Gastroesophageal sphincter (tissue), 4 donors: ENCODE measurements around the gene GABBR2. TPM values are rescaled to one million over a fixed set of nuclear protein-coding genes. Genes with fewer than 3 reads are reported as not detected.

Experiments used
- ATAC-seq: fragments of 150-250 bp; one replicate; pipeline ENCODE4 v1.9.1; 2016; ENCODE audit warnings: mild to moderate bottlenecking, moderate library complexity
- H3K27ac ChIP-seq, 4 donors: fragments of 200-600 bp; sonication (generic) in 3 of 4; 1 replicate in 3 of 4; 2 replicates in 1 of 4; pipeline ENCODE4 v1.5.1; 2016 to 2019
- H3K27me3 ChIP-seq: fragments of 200-600 bp; sonication (generic); one replicate; pipeline ENCODE4 v1.5.1; 2019
- H3K36me3 ChIP-seq, 2 donors: fragments of 200-600 bp; sonication (generic); one replicate each; pipeline ENCODE4 v1.5.1; 2019; ENCODE audit warnings: control low read depth in 1 of 2
- H3K4me1 ChIP-seq, 3 donors: fragments of 200-600 bp; sonication (generic); 1 replicate in 2 of 3; 2 replicates in 1 of 3; pipeline ENCODE4 v1.5.1; 2016 to 2019; ENCODE audit warnings: control low read depth in 2 of 3
- H3K4me3 ChIP-seq, 2 donors: fragments of 200-600 bp; sonication (generic); one replicate each; pipeline ENCODE4 v1.5.1; 2019; ENCODE audit warnings: mild to moderate bottlenecking in 1 of 2, moderate library complexity in 1 of 2
- H3K9me3 ChIP-seq, 3 donors: fragments of 200-600 bp; sonication (generic); one replicate each; pipeline ENCODE4 v1.5.1; 2017 to 2019; ENCODE audit warnings: control low read depth in 2 of 3
- EP300 ChIP-seq: sonication (generic); formaldehyde crosslinking; IDR thresholded peaks from one replicate; pipeline ENCODE4 v1.6.1; 2017; ENCODE audit warnings: antibody characterized with exemption, mild to moderate bottlenecking
- POLR2A ChIP-seq, 2 donors: fragments of 450-650 bp; IDR thresholded peaks; one replicate each; pipeline ENCODE4 v1.6.1; 2017; ENCODE audit warnings: antibody characterized with exemption in 2 of 2, mild to moderate bottlenecking in 2 of 2, moderate library complexity in 1 of 2
- POLR2AphosphoS5 ChIP-seq: sonication (generic); formaldehyde crosslinking; IDR thresholded peaks from one replicate; pipeline ENCODE4 v1.6.1; 2017; ENCODE audit warnings: antibody characterized with exemption
- whole genome bisulfite sequencing, 2 donors: methylation state at CpG; one replicate each; pipeline ENCODE4 v1.1.5; 2018; ENCODE audit warnings: low coverage in 1 of 2; 5-methylcytosine and 5-hydroxymethylcytosine counted together
- total RNA-seq, 4 donors: library from RNA; depleted of rRNA; stranded (reverse); fragments of >200 nt; gene quantifications; one replicate each; pipeline ENCODE4 v1.1.0, GENCODE V29; 2016
- TF ChIP-seq, protein P1 (sequence below), 4 experiments: fragments of 200-600 bp in 2 of 4; fragments of 450-650 bp in 2 of 4; sonication (generic) in 1 of 4; IDR thresholded peaks; one replicate each; pipeline ENCODE4 v1.5.1; 2017 to 2019; ENCODE audit warnings: antibody characterized with exemption in 4 of 4, mild to moderate bottlenecking in 2 of 4, moderate library complexity in 2 of 4

Gene GABBR2
- total RNA-seq, 4 donors from 2014 or later, result 0.04 to 0.25 TPM; not detected in 2

DNA sequence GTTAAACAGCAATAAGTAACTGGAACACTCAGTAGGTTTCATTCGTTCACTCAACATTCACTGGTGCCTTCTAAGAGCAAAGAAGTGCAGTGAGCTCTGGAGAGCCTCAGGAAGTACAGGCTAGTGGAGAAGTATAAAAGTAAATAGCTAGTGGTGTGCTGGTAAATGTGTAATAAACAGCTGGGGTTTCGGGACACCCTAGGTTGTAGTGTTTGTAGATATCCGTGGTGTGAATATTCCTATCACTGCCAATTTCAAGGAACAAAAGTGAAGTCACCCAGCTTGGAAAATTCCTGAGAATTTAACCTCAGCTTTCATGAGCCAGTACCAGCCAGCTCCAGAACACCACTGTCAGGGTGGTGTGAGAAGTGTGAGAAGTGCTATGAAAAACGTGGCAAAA, 75.9 kb downstream of the GABBR2 start:
- no peak for ATAC-seq
- H3K27me3 ChIP-seq, result peaks cover 8% of the 10 kb centered on the region

DNA sequence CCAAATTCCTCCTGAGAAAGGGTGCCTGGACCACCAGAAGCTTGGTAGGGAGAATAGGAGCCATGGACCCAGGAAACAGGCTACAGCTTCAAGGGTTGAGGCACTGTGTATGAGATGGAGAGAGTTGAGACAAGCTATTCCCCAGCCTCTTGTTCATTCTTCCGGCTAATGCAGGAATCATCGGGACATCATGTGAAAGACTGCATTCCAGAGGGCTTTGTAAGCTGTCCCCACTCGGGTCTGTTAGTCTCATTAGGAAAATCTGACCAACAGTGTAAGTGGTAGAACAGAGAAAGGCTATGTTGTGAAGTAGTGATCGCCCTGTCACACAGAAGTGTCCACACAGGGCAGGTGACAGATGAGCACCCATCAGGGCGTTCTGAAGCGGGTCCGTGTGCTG, 81.4 kb downstream of the GABBR2 start:
- no peak for TF ChIP-seq EP300
- no peak for TF ChIP-seq POLR2AphosphoS5
- TF ChIP-seq, protein P1, sequence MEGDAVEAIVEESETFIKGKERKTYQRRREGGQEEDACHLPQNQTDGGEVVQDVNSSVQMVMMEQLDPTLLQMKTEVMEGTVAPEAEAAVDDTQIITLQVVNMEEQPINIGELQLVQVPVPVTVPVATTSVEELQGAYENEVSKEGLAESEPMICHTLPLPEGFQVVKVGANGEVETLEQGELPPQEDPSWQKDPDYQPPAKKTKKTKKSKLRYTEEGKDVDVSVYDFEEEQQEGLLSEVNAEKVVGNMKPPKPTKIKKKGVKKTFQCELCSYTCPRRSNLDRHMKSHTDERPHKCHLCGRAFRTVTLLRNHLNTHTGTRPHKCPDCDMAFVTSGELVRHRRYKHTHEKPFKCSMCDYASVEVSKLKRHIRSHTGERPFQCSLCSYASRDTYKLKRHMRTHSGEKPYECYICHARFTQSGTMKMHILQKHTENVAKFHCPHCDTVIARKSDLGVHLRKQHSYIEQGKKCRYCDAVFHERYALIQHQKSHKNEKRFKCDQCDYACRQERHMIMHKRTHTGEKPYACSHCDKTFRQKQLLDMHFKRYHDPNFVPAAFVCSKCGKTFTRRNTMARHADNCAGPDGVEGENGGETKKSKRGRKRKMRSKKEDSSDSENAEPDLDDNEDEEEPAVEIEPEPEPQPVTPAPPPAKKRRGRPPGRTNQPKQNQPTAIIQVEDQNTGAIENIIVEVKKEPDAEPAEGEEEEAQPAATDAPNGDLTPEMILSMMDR (IDR thresholded peaks at IDR 0.05), result no peak
- TF ChIP-seq POLR2A (IDR thresholded peaks at IDR 0.05), result no peak
- H3K27me3 ChIP-seq, result peaks cover 40% of the 10 kb centered on the region
- H3K9me3 ChIP-seq, result no peaks in the 10 kb centered on the region
- H3K4me3 ChIP-seq, result no peak overlapping the region
- H3K36me3 ChIP-seq, result no peaks in the 10 kb centered on the region
- no peak for ATAC-seq
- H3K4me1 ChIP-seq, result no peaks in the 10 kb centered on the region
- no peak overlapping the region for H3K27ac ChIP-seq
- 60 to 64% methylated on average over 3 to 4 of the region's 7 CpGs for WGBS, 2 donors

More for the DNA sequence above, 75.9 kb downstream of the GABBR2 start:
- Histone ChIP-seq H3K9me3 (no peaks in the 10 kb centered on the region), H3K36me3 (no peaks in the 10 kb centered on the region), H3K27ac (no peak overlapping the region), H3K4me1 (no peaks in the 10 kb centered on the region), H3K4me3 (no peak overlapping the region)
- no peak for TF ChIP-seq POLR2AphosphoS5
- TF ChIP-seq, protein P1 (IDR thresholded peaks at IDR 0.05), result no peak
- no peak for TF ChIP-seq EP300
- no peak for TF ChIP-seq POLR2A (IDR thresholded peaks at IDR 0.05)
- 77 to 81% methylated on average over 4 of the region's 4 CpGs for WGBS, 2 donors

DNA sequence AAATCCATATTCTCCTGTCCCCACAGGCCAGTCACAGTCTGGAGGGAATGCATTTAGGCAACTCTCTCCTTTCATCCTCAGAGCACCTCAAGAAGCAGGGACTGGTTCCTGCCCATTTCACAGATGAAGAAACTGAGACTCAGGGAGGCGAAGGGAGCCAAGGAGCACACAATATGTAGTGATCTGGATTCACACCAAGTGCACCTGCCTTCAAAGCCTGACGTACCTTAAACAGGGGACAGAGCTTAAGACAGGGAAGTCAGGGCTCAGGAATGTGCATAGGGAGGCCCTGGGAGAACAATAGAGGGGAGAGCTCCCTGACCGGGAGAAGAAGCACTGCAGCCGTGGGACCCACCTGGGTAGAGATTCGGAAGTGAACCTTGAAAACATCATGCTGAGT, 83.0 kb downstream of the GABBR2 start:
- no peak for ATAC-seq
- no peaks in the 10 kb centered on the region for H3K9me3 ChIP-seq
- no peaks in the 10 kb centered on the region for H3K4me1 ChIP-seq
- H3K36me3 ChIP-seq, result no peaks in the 10 kb centered on the region
- WGBS, 2 donors, result 54 to 56% methylated on average over 3 to 4 of the region's 5 CpGs
- H3K4me3 ChIP-seq, result no peak overlapping the region
- TF ChIP-seq POLR2AphosphoS5, result no peak
- TF ChIP-seq, protein P1 (IDR thresholded peaks at IDR 0.05), result no peak
- no peak for TF ChIP-seq POLR2A (IDR thresholded peaks at IDR 0.05)
- TF ChIP-seq EP300, result no peak
- H3K27ac ChIP-seq, result no peak overlapping the region
- H3K27me3 ChIP-seq, result peaks cover 38% of the 10 kb centered on the region

DNA sequence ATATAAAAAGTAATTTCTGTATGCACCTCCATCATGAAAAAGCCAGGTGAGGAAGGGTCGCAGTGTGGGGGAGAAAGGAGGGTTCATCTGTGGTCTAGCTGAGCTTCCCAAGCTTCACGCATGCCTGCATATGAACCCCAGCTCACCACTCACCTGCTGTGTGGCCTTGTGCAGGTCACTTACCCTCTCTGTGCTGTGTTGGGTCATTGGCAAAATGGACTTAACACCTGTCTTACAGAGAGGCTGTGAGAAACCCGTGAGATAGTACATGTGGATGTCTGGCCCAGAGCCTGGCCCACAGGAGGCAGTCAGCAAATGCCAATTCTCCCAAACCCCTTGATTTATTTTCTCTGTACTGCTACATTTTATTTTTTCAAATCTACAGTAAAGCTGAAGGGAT, 88.9 kb downstream of the GABBR2 start:
- ATAC-seq, result no peak
- H3K4me3 ChIP-seq, result no peak overlapping the region
- no peaks in the 10 kb centered on the region for H3K36me3 ChIP-seq
- WGBS, 2 donors, result 64 to 80% methylated on average over 2 of the region's 3 CpGs
- H3K4me1 ChIP-seq, result no peaks in the 10 kb centered on the region
- TF ChIP-seq POLR2AphosphoS5, result no peak
- TF ChIP-seq POLR2A (IDR thresholded peaks at IDR 0.05), result no peak
- TF ChIP-seq EP300, result no peak
- TF ChIP-seq, protein P1 (IDR thresholded peaks at IDR 0.05), result no peak
- peaks cover 0 to 5% (median 0%) of the 10 kb centered on the region in 3 donors for H3K9me3 ChIP-seq
- no peak overlapping the region for H3K27ac ChIP-seq
- H3K27me3 ChIP-seq, result peaks cover 15% of the 10 kb centered on the region

DNA sequence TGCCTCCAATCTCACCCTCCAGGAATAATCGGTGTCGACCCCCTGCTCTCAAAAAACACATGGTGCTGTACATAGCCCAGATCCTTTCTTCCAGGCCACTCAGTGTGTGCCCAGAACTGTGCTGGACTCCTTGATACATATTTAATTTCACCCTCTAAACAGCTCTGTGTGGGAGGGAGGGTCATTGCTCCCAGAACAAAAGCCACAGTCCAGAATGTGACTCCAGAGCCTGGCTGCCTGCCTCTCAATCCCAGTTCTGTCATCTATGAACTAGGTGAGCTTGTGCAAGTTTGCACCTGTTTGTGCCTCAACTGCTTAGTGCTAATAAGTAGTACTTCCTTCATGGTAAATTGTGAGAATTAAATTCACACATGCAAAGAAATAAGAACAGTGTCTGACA, 93.1 kb downstream of the GABBR2 start:
- 90% methylated on average over 2 of the region's 2 CpGs; no CpG with 5 or more reads in 1 of the 2 donors for WGBS, 2 donors

More for the DNA sequence above, 93.1 kb downstream of the GABBR2 start:
- H3K27ac ChIP-seq, result no peak overlapping the region
- TF ChIP-seq POLR2AphosphoS5, result no peak
- TF ChIP-seq, protein P1 (IDR thresholded peaks at IDR 0.05), result no peak
- no peak for TF ChIP-seq EP300
- TF ChIP-seq POLR2A (IDR thresholded peaks at IDR 0.05), result no peak
- H3K36me3 ChIP-seq, result no peaks in the 10 kb centered on the region
- no peak overlapping the region for H3K4me3 ChIP-seq
- H3K9me3 ChIP-seq, result peaks cover 0 to 5% (median 0%) of the 10 kb centered on the region in 3 donors
- no peak for ATAC-seq
- no peaks in the 10 kb centered on the region for H3K4me1 ChIP-seq
- H3K27me3 ChIP-seq, result no peaks in the 10 kb centered on the region
